ENCODE measurements around the gene METTL26. TPM values are rescaled to one million over a fixed set of nuclear protein-coding genes. Genes with fewer than 3 reads are reported as not detected.

Gene METTL26
- total RNA-seq, 3 donors from 2014 or later: 40.3 to 52.4 (median 50.0) TPM

- DNase-seq: no peak
These were observed 25.2 kb upstream of the METTL26 start for GRCh38 chr16:661184-661821.

GRCh38 chr16:660459-661183, 24.5 kb upstream of the METTL26 start:
- peak; percentile 91 to 93 (median 93) for DNase-seq
- Histone ChIP-seq H3K9me3 (no peaks in the 10 kb centered on the region), H3K4me3 (no peak overlapping the region), H3K4me1 (ENCODE audit: low read depth) (peaks cover 12% of the 10 kb centered on the region), H3K36me3 (ENCODE audit: low read depth) (no peaks in the 10 kb centered on the region)
- peak; percentile 95 for ATAC-seq
- intact Hi-C loops (cut with DNase I, micrococcal nuclease): loop anchor here (10.0 kb wide), 1 partner anchor 86 kb away; no protein-coding TSS in a partner anchor
- TF ChIP-seq CTCF (IDR thresholded peaks at IDR 0.05): peak; percentile 48

More at GRCh38 chr16:661184-661821, 25.2 kb upstream of the METTL26 start:
- intact Hi-C loops (cut with DNase I, micrococcal nuclease): loop anchor here (10.0 kb wide), 1 partner anchor 87 kb away; no protein-coding TSS in a partner anchor
- H3K36me3 ChIP-seq (ENCODE audit: low read depth): no peaks in the 10 kb centered on the region
- peaks cover 12% of the 10 kb centered on the region for H3K4me1 ChIP-seq (ENCODE audit: low read depth)
- no peak for TF ChIP-seq CTCF (IDR thresholded peaks at IDR 0.05)
- ATAC-seq: no peak
- no peaks in the 10 kb centered on the region for H3K9me3 ChIP-seq
- no peak overlapping the region for H3K4me3 ChIP-seq

- H3K9me3 ChIP-seq: no peaks in the 10 kb centered on the region
- no peak for DNase-seq
- TF ChIP-seq CTCF (IDR thresholded peaks at IDR 0.05): no peak
- no peaks in the 10 kb centered on the region for H3K36me3 ChIP-seq (ENCODE audit: low read depth)
- no peak overlapping the region for H3K4me3 ChIP-seq
- no peak for ATAC-seq
- intact Hi-C loops (cut with DNase I, micrococcal nuclease): loop anchor here (10.0 kb wide), 1 partner anchor 85 kb away; no protein-coding TSS in a partner anchor
- H3K4me1 ChIP-seq (ENCODE audit: low read depth): peaks cover 12% of the 10 kb centered on the region
These were observed 24.0 kb upstream of the METTL26 start for GRCh38 chr16:660132-660458.

GRCh38 chr16:659618-660017, 23.5 kb upstream of the METTL26 start:
- Histone ChIP-seq H3K36me3 (ENCODE audit: low read depth) (no peaks in the 10 kb centered on the region), H3K4me3 (no peak overlapping the region), H3K9me3 (no peaks in the 10 kb centered on the region), H3K4me1 (ENCODE audit: low read depth) (peaks cover 12% of the 10 kb centered on the region)
- intact Hi-C loops (cut with DNase I, micrococcal nuclease): loop anchor here (10.0 kb wide), 2 partner anchors 65 to 85 kb away; partner anchors contain the start of gene RAB40C (in 1 of the 2)
- no peak for TF ChIP-seq CTCF (IDR thresholded peaks at IDR 0.05)
- DNase-seq (peak in 1 of 3 donors; percentile 46), ATAC-seq (no peak)

- DNase-seq (no peak), ATAC-seq (no peak)
- no peak for TF ChIP-seq CTCF (IDR thresholded peaks at IDR 0.05)
- Histone ChIP-seq H3K4me1 (ENCODE audit: low read depth) (peaks cover 12% of the 10 kb centered on the region), H3K4me3 (no peak overlapping the region), H3K9me3 (no peaks in the 10 kb centered on the region), H3K36me3 (ENCODE audit: low read depth) (no peaks in the 10 kb centered on the region)
- intact Hi-C loops (cut with DNase I, micrococcal nuclease): loop anchor here in 1 of 2 donors (10.0 kb wide), 1 partner anchor 64 kb away; the partner anchor contains the start of gene RAB40C
These were observed 22.8 kb upstream of the METTL26 start for GRCh38 chr16:658679-659571.

Measured in mucosa of descending colon (tissue), 3 donors.